Esophagus mucosa (tissue), 1 donor: ENCODE data around the gene SLCO2B1. TPM values are rescaled to one million over a fixed set of nuclear protein-coding genes. Genes with fewer than 3 reads are reported as not detected.

Experiments
- ATAC-seq: fragments of 200-7000 bp; cut with Tn5 transposase; one replicate; pipeline ENCODE4 v1.9.1; 2020
- total RNA-seq: library from RNA; stranded (reverse); gene quantifications from one replicate; pipeline ENCODE4 v1.2.4, GENCODE V29; 2023
- donor health status: DM: yes; HTN: yes; CAD: no.

The SLCO2B1 gene
- total RNA-seq, 1 donor from 2014 or later: 9.7 TPM

GRCh38 chr11:75161506-75162095 is 10.7 kb downstream of the SLCO2B1 start:
- no peak for ATAC-seq

- ATAC-seq: no peak
These were observed 12.0 kb downstream of the SLCO2B1 start for GRCh38 chr11:75162954-75163353.

DNA sequence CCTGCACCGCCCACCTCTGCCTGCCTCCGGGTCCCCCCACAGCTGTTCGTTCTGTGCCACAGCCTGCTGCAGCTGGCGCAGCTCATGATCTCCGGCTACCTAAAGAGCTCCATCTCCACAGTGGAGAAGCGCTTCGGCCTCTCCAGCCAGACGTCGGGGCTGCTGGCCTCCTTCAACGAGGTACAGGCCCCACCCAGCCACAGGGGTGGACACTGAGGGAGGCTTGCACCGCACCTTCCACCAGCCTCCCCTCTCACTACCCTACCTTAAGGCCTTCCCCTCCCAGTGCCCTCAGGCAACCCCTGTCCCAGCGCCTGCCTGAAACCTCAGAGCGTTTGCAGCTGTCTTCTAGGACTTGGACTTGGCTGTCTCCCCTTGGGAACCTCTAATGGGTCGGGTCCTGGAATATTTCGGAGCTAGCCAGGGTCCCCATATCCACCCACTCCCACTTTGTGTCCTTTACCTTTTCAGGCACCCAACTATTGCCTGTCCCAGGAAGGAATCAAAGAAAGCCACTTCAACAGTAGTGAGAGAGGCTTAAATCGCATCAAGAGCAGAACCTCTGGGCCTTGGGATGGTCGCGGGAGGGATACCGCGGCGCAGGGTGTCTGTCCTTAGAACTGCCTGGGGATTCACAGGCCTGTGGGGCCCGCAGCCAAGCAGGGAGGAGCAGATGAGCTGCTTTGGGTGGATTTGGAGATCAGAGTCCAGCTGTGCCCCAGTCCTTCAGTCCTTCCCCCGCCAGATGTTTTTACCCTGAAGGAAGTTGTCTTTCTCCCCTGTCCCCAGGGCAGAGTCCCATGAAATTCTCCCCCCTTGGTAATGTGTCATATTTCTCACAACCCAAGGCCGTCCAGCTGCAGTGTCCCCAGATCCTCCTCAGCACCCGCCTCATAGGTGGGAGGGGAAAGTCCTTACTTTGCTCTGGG is 13.3 kb downstream of the SLCO2B1 start:
- no peak for ATAC-seq

GRCh38 chr11:75165721-75166120 is 14.8 kb downstream of the SLCO2B1 start:
- no peak for ATAC-seq

- no peak for ATAC-seq
These were observed 15.9 kb downstream of the SLCO2B1 start for GRCh38 chr11:75166791-75167190.

- no peak for ATAC-seq
These were observed 16.7 kb downstream of the SLCO2B1 start for GRCh38 chr11:75167617-75168016.

DNA sequence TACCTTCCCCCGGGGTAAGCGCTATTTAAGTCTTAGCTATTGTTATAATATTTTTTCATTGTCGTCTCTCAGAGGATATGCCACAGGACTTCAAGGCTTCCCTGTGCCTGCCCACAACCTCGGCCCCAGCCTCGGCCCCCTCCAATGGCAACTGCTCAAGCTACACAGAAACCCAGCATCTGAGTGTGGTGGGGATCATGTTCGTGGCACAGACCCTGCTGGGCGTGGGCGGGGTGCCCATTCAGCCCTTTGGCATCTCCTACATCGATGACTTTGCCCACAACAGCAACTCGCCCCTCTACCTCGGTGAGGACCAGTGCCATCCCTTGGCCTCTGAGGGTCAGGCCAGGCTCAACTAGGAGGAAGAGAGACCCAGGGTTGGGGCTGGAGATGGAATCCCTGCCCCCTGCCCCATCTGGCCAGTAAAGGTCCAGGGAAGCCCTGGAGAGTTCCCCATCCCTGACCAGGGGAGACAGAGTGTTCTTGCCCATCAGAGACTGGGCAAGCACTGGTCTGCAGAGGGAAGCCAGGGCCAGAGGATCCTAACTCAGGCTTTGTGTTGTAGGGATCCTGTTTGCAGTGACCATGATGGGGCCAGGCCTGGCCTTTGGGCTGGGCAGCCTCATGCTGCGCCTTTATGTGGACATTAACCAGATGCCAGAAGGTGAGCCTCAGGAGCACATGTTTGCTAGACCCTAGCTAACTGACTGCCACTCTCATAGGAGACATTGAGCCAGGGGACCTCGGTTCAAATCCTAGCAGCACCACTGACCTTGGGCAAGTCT is 18.4 kb downstream of the SLCO2B1 start:
- no peak for ATAC-seq

DNA sequence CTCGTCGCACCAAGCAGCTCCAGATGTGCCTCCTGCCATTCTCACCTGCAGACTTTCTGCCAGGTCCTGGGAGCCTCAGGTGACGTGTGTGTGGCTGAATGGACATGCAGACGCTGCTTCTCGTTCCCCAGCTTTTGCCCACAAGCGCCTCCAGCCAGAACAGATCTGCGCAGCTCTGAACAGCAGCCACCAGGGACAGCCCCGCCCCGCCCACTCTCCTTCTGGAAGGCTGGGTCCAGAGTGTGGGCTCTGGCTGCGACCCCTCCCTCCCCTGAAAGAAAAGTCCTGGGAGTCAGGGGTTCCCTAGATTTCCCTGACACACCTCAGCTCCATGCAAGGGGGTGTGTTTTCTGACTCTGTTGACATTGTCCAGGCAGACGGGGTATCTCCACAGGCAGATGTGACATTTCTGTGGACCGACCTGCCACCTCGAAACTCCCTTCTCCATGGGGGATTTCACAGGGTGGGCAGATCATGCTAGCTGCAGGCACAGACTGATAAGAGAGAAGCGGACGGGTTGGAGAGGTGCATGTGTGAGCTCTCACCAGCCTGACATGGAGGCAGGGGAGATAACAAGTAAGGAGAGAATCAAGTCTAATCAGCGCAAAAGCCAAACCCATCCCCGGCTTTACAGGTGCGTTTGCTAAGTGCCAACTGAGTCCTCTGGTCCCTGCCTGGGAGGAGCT is 19.8 kb downstream of the SLCO2B1 start:
- ATAC-seq: peak; percentile 8

GRCh38 chr11:75173336-75173735 is 22.4 kb downstream of the SLCO2B1 start:
- ATAC-seq: no peak

DNA sequence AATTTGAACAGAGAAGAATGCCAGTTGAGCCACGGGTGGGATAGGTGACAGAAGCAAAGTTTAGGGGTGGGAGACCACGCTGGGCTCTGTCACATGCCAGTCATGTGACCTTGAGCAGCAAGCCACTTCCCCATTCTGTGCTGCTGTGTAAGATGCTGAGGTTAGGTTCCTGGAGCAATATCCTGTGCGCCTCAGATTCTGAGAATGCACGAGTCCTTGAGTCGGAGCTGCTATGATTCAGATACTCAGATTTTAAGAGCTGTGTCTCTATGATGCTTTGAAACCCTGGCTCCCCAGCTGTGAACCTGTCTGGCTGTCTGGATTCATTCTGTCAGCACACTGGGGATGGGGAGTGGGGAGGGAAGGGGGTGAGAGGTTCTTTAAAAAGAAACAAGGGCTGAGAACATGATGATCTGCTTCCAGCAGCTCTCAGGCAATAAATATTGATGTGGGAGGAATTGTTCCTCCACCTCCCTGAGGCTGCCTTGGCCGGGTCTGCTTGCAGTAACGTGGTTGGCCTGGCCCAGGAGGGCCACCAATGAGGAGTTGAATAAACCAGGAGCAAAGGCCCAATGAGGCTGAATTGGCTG is 24.0 kb downstream of the SLCO2B1 start:
- ATAC-seq: peak; percentile 21

GRCh38 chr11:75182664-75183063 is 31.8 kb downstream of the SLCO2B1 start:
- ATAC-seq: no peak

GRCh38 chr11:75184051-75184450 is 33.1 kb downstream of the SLCO2B1 start:
- ATAC-seq: no peak

DNA sequence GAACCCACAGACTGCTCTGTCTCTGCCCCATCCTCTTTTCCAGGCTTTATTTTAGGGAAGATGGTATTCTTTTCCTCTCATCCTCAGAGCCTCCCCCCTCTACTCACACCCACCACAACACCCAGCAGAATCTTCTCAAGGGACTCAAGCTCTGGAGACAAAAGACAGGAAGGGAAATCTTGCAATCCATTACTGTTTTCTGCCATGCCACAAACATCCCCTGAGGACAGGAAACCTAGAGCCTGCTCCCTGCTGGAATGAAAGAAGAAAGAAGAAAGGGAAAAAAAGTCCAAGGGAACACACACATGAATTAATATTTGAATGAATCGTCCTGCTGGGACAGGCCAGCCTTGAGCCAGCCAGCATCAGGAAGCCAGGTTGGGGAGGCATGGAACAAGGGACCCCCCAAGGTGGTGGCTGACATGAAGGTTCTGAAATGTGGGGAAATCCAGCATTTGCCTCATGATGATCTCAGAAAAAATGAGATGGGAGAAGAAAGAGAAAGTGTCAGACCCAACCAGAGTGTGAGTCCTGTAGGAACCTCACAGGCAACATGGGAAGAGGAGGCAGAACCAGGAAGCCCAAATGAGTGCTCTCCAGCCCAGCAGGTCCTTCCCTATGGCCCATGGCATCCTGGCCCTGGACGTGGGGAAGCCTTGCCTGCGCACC is 34.0 kb downstream of the SLCO2B1 start:
- no peak for ATAC-seq

DNA sequence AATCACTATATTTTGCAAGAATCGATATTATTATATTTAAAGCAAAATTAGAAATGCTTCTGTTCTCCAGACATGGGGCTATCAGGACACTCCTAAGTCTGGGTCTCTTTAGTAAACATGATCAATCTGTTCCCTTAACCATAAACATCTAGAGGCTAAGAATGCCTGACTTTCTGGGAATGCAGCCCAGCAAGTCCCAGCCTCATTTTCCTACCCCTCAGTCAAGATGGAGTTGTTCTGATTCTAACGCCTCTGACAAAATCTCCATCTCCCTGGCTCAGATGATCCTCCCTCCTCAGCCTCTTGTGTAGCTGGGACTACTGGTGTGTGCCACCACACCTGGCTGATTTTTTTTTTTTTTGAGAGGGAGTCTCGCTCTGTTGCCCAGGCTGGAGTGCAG is 35.0 kb downstream of the SLCO2B1 start:
- ATAC-seq: no peak

DNA sequence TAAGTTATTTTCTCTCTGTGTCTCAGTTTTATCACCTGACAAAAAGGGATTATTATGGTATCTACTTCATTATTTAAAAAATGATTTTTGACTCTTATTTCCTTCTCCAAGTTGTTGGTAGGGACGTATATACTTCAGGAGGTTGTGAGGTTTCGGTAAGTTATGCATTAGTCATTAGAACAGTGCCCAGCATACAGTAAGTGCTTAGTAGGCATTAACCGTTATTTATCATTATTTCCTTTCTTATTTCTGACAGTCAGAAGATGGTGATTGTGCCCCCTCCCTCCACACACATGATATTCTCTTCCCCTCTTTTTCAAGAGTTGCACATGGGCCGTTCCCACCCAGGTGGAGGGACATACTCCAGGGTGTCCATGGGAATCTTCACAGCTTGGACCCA is 36.1 kb downstream of the SLCO2B1 start:
- no peak for ATAC-seq

DNA sequence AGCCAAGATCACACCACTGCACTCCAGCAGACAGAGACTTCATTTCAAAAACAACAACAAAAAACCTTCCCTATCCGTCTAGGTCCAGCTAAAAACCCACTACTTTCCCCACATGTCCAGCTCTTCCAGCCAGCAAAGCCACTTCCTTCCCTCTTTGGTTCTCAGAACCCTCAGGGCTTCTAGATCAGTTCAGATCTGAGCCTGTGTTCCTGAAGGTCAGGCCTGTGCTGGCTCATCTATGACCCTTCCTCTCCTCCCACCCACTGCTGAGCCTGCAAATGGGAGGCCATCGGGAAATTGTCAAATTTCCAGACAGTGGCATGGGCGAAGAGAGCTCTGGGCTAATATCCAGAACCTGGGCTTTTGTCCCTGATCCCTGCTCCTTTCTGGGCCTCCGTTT is 37.8 kb downstream of the SLCO2B1 start:
- no peak for ATAC-seq

DNA sequence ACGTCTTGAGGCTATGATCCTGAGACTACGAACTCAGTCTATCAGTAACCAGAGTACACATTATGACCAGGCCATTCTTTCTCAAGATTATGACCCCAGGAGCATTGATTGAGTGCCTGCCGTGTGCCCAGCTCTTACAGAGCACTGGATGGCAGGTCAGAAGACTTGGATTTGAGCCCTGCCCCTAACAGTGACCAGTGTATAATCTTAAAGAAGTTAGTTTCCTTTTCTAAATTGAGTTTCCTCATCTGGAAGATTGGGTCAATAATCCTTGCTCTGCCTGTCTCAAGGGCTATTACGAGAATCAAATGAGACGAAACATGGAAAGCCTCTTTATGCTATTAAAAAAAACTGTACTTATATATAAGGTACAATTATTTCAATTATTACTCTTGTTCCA is 38.2 kb downstream of the SLCO2B1 start:
- ATAC-seq: no peak

DNA sequence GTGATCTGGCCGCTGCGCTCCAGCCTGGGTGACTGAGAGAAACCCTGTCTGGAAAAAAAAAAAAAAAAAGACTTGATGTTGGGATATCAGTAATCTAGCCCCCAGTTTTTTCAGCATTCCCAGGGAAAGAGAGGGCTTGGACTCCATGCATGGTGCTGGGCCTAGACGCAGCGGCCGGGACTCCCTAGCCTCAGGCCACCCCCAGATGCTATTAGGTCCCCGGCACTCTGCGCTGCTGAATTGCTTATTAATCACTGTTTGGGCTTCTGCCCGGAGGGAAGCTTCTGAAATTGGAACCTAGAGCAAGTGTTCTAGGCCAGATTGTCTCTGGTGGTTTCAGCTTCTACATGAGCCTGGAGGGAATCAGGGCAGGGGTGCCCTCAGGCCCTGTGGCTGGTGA is 39.0 kb downstream of the SLCO2B1 start:
- ATAC-seq: no peak

GRCh38 chr11:75190652-75191329 is 39.9 kb downstream of the SLCO2B1 start:
- ATAC-seq: no peak

DNA sequence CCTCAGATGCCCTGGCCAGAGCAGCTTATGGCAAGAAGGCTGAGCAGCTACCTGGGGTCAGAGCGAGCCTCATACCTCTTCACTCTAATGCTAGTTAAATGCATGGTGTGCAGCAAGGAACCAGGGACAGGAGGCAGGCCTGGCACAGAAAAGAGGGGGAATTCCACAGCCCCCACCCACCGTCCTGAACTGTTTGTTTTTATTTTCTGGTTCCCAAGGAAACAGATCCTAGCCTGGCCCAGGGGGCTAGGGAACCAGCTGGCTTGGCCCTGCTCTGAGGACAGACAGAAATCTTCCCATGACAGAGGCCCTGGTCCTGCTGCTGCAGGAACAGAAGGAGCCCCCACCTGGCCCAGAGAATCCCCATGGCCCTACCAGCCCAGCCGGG is 40.4 kb downstream of the SLCO2B1 start:
- peak; percentile 19 for ATAC-seq

- no peak for ATAC-seq
These were observed 42.4 kb downstream of the SLCO2B1 start for GRCh38 chr11:75193271-75193670.
